AML-193 (cell line): ENCODE data around the gene IFNA8.
"Not testable (repeated sequence)": the region's sequence is repeated elsewhere in the genome, so short reads cannot be mapped to it uniquely, and the experiment has no call there.

Experiments used
- DNase-seq, 2 experiments: peaks; one replicate each; lab custom pipeline; 2025; lab: John Stamatoyannopoulos, UW

The IFNA8 gene

GRCh38 chr9:21408817-21409216 lies at the start of gene IFNA8:
IFNA8 (plus strand) TSS chr9:21409117; CDS start chr9:21409177, 60 bp downstream.
- no peak for DNase-seq

DNA sequence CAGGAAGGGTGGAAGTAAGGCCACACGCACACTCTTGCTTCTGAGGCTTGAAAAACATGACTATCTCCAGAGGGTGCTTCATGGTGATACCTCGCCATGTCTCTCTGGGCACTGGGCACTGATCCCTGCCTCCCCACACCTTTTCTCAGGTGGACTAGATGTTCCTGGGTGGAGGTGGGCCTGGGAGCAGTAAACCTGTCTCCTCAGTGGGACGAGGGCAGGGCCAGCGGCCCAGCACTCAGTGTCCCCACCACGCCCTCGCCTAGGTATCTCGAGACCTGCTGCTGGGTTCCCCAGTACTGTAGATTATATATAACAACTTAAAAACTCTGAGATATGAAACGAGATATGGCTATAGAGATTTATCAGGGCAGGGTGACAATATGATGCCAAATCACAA lies 46.6 kb upstream of the IFNA8 start:
- DNase-seq = no peak

DNA sequence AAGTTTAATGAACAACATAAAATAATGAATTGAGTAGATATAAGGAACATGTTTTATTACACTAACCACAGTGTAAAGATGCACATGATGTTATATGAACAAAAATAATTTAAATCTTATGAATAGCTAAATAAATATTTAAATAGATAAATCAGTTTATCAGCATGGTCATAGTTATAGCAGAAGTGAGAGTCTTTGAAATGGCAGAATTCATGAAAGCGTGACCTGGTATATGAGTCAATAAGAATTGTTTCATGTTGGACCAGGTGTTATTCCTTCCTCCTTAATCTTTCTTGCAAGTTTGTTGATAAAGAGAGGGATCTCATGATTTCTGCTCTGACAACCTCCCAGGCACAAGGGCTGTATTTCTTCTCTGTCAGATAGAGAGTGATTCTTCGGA lies 41.7 kb upstream of the IFNA8 start:
- not testable (repeated sequence) for DNase-seq

DNA sequence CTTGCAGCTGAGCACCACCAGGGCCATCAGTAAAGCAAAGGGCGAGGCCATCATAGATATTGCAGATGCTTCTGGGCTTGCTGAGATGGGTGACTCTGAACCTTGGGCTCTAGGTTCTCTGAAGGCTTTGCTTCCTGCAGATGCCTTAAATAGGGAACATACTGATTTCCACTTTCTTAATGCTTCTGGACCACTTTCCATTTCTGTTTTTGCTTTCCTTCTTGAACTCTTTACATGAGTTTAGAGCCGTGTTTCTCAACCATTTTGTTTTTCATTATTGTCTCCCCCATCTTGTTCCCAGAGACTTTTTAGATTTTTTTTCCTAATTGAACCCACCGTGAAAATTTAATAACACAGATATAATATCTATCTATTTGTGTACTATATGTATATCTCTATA lies 41.0 kb upstream of the IFNA8 start, which contains the start of gene IFNA13:
IFNA13 (minus strand) TSS at position 101 of the 400 bp plus-strand sequence; CDS start at position 54, 47 bp downstream.
- no peak for DNase-seq

DNA sequence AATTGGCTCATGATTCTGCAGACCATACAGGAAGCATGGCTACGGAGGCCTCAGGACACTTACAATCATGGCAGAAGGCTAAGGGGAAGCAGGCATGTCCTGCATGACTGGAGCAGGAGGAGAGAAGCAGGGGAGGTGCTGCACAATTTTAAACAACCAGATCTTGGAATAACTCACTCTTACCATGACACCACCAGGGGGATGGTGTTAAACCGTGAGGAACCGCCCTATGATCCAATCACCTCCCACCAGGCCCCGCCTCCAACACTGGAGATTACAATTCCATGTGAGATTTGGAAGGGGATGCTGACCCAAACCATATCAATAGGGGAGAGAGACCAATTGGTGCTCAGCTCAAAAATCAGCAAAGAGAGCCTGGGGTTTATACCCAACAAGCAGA lies 37.5 kb upstream of the IFNA8 start:
- not testable (repeated sequence) for DNase-seq

GRCh38 chr9:21381448-21382339 lies 27.2 kb upstream of the IFNA8 start:
- peak; percentile 68 to 77 for DNase-seq

DNA sequence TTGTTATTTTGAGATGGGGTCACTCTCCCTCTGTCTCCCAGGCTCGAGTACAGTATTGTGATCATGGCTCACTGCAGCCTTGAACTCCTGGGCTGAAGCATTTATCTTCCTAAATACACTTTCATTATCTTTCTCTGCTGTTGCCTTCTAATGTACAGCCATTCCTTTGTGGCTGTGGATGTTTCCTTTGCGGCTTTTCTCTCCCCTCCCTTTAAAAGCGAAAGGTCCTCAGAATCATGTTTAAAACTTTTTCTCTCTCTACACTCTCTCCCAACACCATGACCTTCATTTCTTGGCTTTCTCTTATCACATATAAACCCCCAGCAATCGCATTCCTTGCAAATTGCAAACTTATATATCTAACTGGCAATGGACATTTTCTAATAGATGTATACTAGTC lies 25.3 kb upstream of the IFNA8 start:
- DNase-seq = no peak

DNA sequence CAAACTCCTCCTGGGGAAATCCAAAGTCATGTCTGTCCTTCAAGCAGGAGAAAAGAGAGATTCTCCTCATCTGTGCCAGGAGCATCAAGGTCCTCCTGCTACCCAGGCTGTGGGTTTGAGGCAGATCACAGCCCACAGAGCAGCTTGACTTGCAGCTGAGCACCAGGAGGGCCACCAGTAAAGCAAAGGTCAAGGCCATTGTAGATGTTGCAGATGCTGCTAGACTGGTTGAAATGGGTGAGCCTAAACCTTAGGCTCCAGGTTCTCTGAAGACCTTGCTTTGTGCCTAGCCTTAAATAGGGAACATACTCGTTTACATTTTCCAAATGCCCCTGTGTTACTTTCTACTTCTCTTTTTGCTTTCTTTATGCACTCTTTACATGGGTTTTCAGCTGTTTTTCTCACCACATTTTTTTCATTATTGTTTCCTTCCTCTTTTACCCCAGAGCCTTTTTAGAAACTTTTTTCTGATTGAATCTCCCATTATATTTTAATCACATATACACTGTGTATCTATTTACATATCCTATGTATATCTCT lies 23.7 kb upstream of the IFNA8 start, which contains the start of gene IFNA2:
IFNA2 (minus strand) TSS at position 268 of the 540 bp plus-strand sequence; CDS start at position 199, 69 bp downstream.
- peak; percentile 91 to 93 for DNase-seq

- peak; percentile 35 to 40 for DNase-seq
These were observed 16.6 kb upstream of the IFNA8 start for GRCh38 chr9:21392270-21392669.

DNA sequence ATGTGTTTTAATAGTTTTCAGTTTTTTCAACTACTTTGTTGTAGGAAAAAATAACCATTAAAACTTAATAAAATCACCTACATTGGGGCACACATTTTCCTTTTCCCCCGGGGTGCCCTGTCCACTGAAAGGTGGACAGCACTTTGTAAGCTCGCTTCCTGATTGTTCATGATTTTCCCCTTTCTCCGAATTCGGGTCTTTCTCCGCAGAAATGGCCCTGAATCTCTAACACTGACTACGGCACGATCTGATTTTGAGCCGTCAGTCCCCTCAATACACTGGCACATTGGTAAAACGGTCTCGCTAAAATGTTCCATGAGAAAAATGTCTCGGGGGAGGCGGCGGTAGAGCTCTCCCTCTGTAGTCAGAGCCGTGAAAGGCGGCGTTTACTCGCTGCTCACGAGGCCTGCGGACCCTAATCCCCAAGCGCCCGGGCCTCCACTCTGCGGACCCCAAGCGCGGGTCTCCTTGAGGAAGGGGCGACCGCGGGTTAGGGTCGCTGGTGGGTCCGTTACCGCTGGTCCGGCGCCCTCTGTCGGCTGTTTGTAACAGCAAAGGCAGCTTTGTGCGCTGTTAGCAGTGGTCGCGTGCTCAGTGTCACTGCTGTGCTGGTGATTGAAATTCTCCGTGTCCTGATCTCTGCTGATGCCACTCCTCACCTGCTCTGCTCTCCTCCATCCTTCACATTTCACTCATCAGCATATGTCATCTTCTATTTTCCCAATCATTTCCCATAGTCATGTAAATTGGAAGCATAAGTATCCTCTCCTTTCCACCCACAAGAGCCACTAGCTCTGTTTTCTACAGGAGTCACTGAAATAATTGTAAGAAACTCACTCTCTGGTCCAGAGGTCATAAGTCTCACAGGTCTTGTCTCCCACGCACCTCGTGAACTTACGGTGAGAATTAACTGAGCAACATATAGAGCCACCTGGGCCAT lies 12.9 kb upstream of the IFNA8 start:
- peak; percentile 37 to 42 for DNase-seq

GRCh38 chr9:21398955-21399489 lies 9.9 kb upstream of the IFNA8 start:
- DNase-seq = no peak

DNA sequence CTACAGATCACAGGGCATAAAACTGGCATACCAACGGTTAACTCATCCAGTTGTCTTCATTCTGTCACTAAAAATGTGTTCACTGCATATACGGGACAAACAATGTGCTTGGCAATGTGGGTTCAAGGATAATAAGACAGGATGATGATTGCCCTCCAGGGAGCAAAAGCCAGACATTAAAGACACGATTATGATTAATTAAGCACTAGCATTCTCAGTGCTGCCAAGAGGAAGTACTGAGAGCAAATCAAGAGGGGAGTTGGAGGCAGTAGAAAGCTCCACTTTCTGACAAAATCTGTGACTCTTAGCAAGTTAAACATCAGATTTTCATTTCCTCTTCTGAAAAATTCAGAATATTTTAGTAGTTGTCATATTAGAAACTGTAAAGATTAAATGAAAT lies 9.0 kb upstream of the IFNA8 start:
- DNase-seq = no peak

- DNase-seq = no peak
These were observed 6.3 kb upstream of the IFNA8 start for GRCh38 chr9:21402386-21403251.

- DNase-seq = no peak
These were observed 4.8 kb upstream of the IFNA8 start for GRCh38 chr9:21404146-21404545.

DNA sequence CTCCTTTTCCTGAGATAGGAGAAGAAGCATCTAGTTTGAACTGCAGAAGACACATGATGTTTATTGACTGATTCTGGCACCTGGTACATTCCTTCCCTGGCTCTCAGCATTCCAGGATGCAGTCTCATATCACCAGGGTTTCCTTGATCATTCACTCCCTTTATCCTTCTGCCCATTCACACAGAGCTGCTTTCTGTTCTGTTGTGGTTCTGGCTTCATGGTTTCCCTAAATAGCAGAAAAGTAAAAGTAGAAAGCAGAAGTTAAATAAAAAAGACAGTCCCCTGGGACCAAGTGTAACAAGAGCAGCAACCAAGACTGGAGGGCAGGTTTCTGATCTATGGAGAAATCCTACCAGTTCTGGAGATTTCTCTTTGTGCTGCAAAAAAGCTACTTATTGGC lies 3.2 kb downstream of the IFNA8 start:
- DNase-seq = no peak

- DNase-seq = no peak
These were observed 4.2 kb downstream of the IFNA8 start for GRCh38 chr9:21413151-21413550.

DNA sequence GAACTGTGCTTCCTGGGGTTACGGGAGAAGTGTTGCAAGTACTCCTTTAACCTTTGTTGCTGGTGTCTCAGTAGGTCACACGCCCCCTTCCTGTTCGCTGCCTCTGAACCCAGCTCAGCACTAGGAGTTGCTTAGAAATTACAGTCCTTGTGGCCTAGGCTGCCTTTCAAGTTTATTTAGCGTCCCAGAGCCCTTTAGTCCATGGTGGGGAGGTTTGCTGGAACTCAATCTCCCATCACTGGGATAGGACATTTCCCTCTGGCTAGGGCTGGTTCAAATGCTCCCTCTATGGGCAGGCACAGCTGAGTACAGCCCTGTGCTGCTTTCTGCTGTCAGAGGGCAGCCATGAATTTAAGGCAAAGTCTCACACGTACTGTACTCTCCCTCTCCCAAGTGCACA lies 4.7 kb downstream of the IFNA8 start:
- DNase-seq = peak; percentile 18 to 37

DNA sequence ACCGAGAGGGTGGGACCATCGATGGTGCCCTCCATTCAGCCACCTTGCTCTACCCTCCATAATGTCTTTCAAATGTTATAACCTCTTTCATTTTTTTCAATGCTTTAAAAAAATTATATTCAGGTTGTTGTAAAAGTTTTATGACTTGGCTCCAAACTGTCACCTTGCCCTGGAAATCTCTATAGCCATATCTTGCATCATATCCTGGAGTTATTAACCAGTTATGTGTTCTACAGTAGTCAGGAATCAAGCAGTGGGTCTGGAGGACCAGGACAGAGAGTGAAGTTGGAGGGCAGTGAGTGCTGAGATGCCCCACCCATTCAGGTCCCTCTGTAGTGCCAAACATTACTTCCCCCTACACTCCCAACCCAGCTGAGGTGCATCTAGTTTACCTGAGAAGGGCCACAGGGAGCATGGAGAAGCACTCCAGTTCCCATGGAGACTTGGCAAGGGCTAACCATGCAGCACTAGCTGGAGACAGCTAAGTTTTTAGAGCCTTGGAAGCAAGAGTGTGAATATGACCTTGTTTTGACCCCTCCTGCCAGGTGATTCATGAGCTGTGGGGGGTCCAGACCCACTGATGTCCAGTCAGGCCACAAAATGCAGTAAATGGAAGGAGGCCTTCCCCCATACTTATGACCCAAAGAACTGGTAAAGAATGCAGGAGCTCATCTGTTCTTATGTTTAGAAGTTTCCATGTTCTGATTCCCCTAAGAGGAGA lies 5.5 kb downstream of the IFNA8 start:
- DNase-seq = no peak

GRCh38 chr9:21415493-21416267 lies 6.8 kb downstream of the IFNA8 start:
- no peak for DNase-seq
